Measurements from ENCODE around the gene C1RL. TPM values are rescaled to one million over a fixed set of nuclear protein-coding genes. Genes with fewer than 3 reads are reported as not detected.
A peak's percentile ranks its signal among the peaks of the same experiment; 100 is the strongest.
"Not testable (repeated sequence)": the region's sequence is repeated elsewhere in the genome, so short reads cannot be mapped to it uniquely, and the experiment has no call there.

The C1RL gene
- total and polyA plus RNA-seq, 12 donors, result 4.5 to 24.9 (median 8.1) TPM

- ATAC-seq, result no peak
- H3K27me3 ChIP-seq, result no peaks in the 10 kb centered on the region
- WGBS, 2 donors, result 81 to 87% methylated on average over 3 of the region's 3 CpGs
- H3K9me3 ChIP-seq, result no peaks in the 10 kb centered on the region
- DNase-seq, result no peak
- intact Hi-C loops (cut with DNase I), result loop anchor here in 1 of 10 donors (10.0 kb wide), 1 partner anchor 46 kb away; the partner anchor contains the start of gene C1RL
- no peak overlapping the region for H3K4me3 ChIP-seq
- H3K27ac ChIP-seq, result peak overlapping the region in 1 of 10 donors; percentile 86
- peaks cover 0 to 7% (median 0%) of the 10 kb centered on the region in 9 donors for H3K36me3 ChIP-seq
- H3K4me1 ChIP-seq, result peaks cover 0 to 44% (median 8%) of the 10 kb centered on the region in 9 donors
- no peak for TF ChIP-seq CTCF (IDR thresholded peaks at IDR 0.05)
Measured at GRCh38 chr12:7058163-7058845, 50.7 kb downstream of the C1RL start.

DNA sequence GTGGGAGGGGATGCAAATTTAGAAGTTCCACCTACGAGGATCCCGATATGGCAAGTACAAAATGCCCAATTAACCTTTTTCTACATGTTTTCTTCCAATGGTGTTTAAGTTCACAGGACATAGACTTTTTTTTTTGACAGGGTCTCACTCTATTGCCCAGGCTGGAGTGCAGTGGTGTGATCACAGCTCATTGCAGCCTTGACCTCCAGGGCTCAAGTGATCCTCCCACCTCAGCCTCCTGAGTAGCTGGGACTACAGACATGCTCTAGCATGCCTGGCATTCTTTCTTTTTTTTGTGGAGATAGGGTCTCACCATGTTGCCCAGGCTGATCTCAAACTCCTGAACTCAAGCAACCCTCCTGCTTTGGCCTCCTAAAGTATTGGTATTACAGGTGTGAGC is 53.3 kb downstream of the C1RL start:
- H3K27ac ChIP-seq, DNase-seq, ATAC-seq, H3K36me3 ChIP-seq, H3K27me3 ChIP-seq, H3K4me3 ChIP-seq, H3K9me3 ChIP-seq: not testable (repeated sequence)
- intact Hi-C loops (cut with DNase I), result loop anchor here in 1 of 10 donors (10.0 kb wide), 1 partner anchor 49 kb away; the partner anchor contains the start of gene C1RL
- WGBS, 2 donors, result 91 to 99% methylated on average over 2 of the region's 2 CpGs
- H3K4me1 ChIP-seq, result peaks cover 0 to 32% (median 7%) of the 10 kb centered on the region in 9 donors

- Histone ChIP-seq H3K4me3 (no peak overlapping the region), H3K36me3 (no peaks in the 10 kb centered on the region), H3K4me1 (peaks cover 0 to 25% (median 2%) of the 10 kb centered on the region in 9 donors), H3K27ac (no peak overlapping the region), H3K9me3 (no peaks in the 10 kb centered on the region), H3K27me3 (no peaks in the 10 kb centered on the region)
- no peak for TF ChIP-seq CTCF (IDR thresholded peaks at IDR 0.05)
- intact Hi-C loops (cut with DNase I), result loop anchor here in 1 of 10 donors (10.0 kb wide), 1 partner anchor 50 kb away; the partner anchor contains the start of gene C1RL
- no peak for ATAC-seq
- DNase-seq, result no peak
- WGBS, 2 donors, result 91 to 94% methylated on average over 4 of the region's 4 CpGs
Measured at GRCh38 chr12:7054925-7055324, 54.1 kb downstream of the C1RL start.

DNA sequence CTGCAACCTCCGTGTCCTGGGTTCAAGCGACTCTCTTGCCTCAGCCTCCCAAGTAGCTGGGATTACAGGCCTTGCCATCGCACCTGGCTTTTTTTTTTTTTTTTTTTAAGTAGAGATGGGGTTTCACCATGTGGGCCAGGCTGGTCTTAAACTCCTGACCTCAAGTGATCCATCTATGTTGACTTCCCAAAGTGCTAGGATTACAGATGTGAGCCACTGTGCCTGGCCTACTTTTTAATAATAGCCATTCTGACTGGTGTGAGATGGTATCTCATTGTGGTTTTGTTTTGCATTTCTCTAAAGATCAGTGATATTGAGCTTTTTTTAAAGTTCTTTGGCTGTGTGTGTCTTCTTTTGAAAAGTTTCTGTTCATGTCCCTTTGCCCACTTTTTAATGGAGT is 59.0 kb downstream of the C1RL start:
- DNase-seq, H3K27me3 ChIP-seq, H3K27ac ChIP-seq, H3K36me3 ChIP-seq, H3K9me3 ChIP-seq, H3K4me3 ChIP-seq, ATAC-seq: not testable (repeated sequence)
- 95 to 98% methylated on average over 3 of the region's 3 CpGs for WGBS, 2 donors
- peaks cover 0 to 16% (median 0%) of the 10 kb centered on the region in 9 donors for H3K4me1 ChIP-seq
- intact Hi-C loops (cut with DNase I), result loop anchor here in 2 of 10 donors (10.0 kb wide), 2 partner anchors 55 to 105 kb away; partner anchors contain the start of genes C12orf57 (in 1 of the 2), C1RL (in 1 of the 2) and RNU7-1 (in 1 of the 2)

GRCh38 chr12:7049445-7049951 is 59.5 kb downstream of the C1RL start:
- not testable (repeated sequence) for H3K4me3 ChIP-seq, DNase-seq, H3K27me3 ChIP-seq, ATAC-seq, H3K27ac ChIP-seq, H3K36me3 ChIP-seq, H3K9me3 ChIP-seq
- 91% methylated on average over 10 of the region's 10 CpGs for WGBS, 2 donors
- peaks cover 0 to 16% (median 0%) of the 10 kb centered on the region in 9 donors for H3K4me1 ChIP-seq
- intact Hi-C loops (cut with DNase I), result loop anchor here in 1 of 10 donors (10.0 kb wide), 1 partner anchor 105 kb away; the partner anchor contains the start of genes C12orf57 and RNU7-1

All from heart right ventricle (tissue), 16 donors.